T-helper 2 cell treated with Interferon-gamma antibody and Interleukin-4, amounts not matched to agents 100 ng/mL and 5 ng/mL, for 36 hours (primary cell): ENCODE results near the gene BANP. TPM values are rescaled to one million over a fixed set of nuclear protein-coding genes. Genes with fewer than 3 reads are reported as not detected.

ENCODE experiments used
- intact Hi-C: fragments of 100-400 bp; cut with micrococcal nuclease; formaldehyde crosslinking; loops from one replicate; pipeline ENCODE4 v1.15.1; 2023
- total RNA-seq: library from RNA; stranded (reverse); gene quantifications from 2 replicates; pipeline ENCODE4 v1.2.3, GENCODE V29; 2022

The BANP gene
- total RNA-seq, 1 donor from 2014 or later, result 45.1 TPM

GRCh38 chr16:88062341-88063210 is 111.3 kb downstream of the BANP start:
- intact Hi-C loops, result no loop called here

GRCh38 chr16:88063211-88063773 is 112.1 kb downstream of the BANP start:
- intact Hi-C loops, result no loop called here

GRCh38 chr16:88064011-88064888 is 113.0 kb downstream of the BANP start:
- intact Hi-C loops, result no loop called here

- intact Hi-C loops, result no loop called here
Measured at GRCh38 chr16:88064889-88065746, 113.9 kb downstream of the BANP start.

- intact Hi-C loops, result no loop called here
Measured at GRCh38 chr16:88065747-88066142, 114.5 kb downstream of the BANP start.

- intact Hi-C loops, result no loop called here
Measured at GRCh38 chr16:88066234-88066633, 115.0 kb downstream of the BANP start.

- intact Hi-C loops, result no loop called here
Measured at GRCh38 chr16:88066680-88067529, 115.7 kb downstream of the BANP start.

GRCh38 chr16:88067530-88068411 is 116.5 kb downstream of the BANP start:
- intact Hi-C loops, result no loop called here

GRCh38 chr16:88068476-88069396 is 117.5 kb downstream of the BANP start:
- intact Hi-C loops, result no loop called here

GRCh38 chr16:88069397-88070168 is 118.3 kb downstream of the BANP start:
- intact Hi-C loops, result no loop called here

GRCh38 chr16:88070341-88070740 is 119.1 kb downstream of the BANP start:
- intact Hi-C loops, result no loop called here

- intact Hi-C loops, result no loop called here
Measured at GRCh38 chr16:88070989-88071625, 119.9 kb downstream of the BANP start.

- intact Hi-C loops, result no loop called here
Measured at GRCh38 chr16:88071908-88072307, 120.7 kb downstream of the BANP start.

GRCh38 chr16:88072571-88073001 is 121.4 kb downstream of the BANP start:
- intact Hi-C loops, result no loop called here

GRCh38 chr16:88073201-88073721 is 122.0 kb downstream of the BANP start:
- intact Hi-C loops, result no loop called here

GRCh38 chr16:88074041-88074440 is 122.8 kb downstream of the BANP start:
- intact Hi-C loops, result no loop called here
